HG02943 (cell line): ENCODE data around the gene NXN.
"Not testable (repeated sequence)": the region's sequence is repeated elsewhere in the genome, so short reads cannot be mapped to it uniquely, and the experiment has no call there.

Experiments
- ATAC-seq: cut with Tn5 transposase; IDR thresholded peaks from one replicate; pipeline ENCODE4 v1.9.1; 2021; ENCODE audit warnings: mild to moderate bottlenecking, low read depth, moderate library complexity; ENCODE audit not compliant: unreplicated experiment

Gene NXN

GRCh38 chr17:957856-958421 is 21.6 kb downstream of the NXN start:
- no peak for ATAC-seq

- ATAC-seq, result no peak
Observed at GRCh38 chr17:956905-957304, 22.7 kb downstream of the NXN start.

GRCh38 chr17:954431-955164 is 25.0 kb downstream of the NXN start:
- ATAC-seq, result no peak

DNA sequence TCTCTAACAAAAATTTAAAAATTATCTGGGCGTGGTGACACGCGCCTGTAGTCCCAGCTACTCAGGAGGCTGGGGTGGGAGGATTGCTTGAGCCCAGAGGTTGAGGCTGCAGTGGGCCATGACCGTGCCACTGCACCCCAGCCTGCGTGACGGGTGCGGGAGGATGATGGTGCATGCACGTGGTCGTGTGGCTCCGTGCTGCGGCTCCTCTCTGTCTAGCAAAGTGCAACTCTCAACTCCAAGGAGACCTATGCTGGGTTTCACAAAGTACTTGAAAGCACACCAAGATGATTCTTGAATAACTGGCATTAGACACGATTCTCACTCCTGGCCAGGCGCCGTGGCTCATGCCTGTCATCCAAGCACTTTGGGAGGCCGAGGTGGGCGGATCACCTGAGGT is 25.8 kb downstream of the NXN start:
- no peak for ATAC-seq

GRCh38 chr17:952592-952991 is 27.0 kb downstream of the NXN start:
- not testable (repeated sequence) for ATAC-seq

DNA sequence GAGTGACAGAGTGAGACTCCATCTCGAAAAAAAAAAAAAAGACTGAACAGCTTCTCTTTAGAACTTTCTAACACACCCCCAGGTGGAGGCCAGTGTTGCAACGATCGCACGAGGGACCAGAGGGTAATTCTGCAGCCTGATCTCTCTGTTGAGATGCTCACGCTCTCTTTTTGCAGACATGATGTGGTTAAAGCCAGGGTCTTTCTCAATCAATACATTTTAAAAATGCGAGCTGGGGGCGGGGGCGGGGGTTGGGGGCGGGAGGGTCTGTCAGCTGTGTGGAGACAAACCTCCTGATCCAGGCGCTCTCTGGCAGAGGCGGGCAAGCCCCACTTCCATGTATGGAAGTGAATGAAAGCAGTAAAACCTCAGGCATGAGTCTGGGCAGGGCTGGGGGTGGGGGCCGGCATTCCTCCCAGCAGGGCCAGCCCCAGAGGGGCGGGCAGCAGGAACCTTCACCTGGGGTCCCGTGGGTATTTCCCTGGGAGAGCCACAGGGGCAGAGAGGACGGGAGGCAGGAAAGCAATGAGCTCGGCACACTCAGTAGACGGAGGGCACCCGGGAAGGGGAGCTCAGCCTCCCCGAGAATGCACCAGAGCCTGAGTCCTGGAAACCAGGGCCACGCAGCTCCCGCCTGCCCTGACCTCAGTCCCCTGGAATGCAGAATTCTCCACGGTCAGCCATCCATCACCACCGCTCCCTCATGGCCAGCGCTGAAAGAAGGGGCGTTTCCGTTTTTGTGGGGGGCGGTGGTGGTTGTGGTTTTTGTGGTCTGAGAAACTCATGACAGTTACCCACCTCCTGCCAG is 28.0 kb downstream of the NXN start:
- no peak for ATAC-seq

GRCh38 chr17:949623-950303 is 29.8 kb downstream of the NXN start:
- no peak for ATAC-seq

DNA sequence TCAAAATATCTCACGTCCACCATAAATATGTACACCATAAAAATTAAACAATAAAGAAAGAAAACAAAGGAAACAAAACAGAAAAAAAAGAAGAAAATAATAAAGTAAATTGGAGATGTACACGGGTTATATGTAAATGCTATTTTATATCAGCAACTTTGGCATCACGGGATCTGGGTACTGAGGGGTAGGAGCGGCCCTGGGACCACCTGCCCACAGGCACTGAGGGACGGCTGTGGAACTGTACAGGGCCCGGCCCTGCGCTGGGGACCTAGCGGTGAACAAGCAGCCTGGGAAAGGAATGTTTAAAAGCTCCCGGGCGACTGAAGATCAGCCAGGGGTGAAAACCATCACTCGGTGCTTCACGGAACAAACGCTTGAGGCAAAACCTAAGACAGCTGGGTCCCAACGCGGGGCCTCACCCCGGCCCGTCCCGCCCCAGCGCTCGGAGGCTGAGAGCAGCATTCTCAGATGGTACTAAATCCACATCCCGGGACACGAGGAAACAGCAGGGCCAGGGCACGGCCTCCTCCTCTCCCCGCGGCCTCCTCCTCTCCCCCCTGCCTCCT is 31.2 kb downstream of the NXN start:
- no peak for ATAC-seq

DNA sequence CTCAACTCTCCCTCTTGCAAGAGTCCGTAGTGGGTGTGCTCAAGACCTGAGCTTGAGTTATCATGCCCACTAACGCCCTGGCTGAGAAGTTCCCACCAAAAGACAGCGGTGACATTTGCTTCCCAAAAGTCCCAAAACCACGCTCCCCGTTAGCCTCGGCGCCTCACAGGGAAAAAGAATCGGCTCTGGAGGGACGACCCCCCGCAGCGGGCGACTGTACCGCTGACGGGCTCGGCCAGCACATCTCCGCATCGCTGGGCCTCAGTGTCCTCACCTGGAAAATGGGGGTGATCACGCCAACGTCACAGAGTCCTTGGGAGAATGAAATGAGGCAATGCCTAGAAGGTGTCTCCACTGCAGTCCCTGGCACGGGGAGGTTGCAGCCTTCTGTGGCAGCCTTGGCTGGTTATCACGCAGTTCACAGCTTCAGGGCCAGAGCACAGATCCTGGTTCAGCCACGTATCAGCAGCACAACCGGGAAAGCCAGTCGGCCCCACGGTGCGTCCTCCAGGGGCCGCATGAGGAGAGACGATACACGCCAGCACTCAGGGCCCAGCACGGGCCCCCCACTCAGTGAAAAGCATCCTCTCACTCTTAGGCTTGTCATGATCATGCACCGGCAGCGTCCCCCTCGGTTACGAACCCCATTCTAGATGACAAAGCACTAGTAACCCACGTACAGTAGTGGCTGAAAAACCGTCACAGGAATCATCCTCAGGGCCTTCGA is 32.9 kb downstream of the NXN start:
- no peak for ATAC-seq

- no peak for ATAC-seq
Observed at GRCh38 chr17:945672-946071, 33.9 kb downstream of the NXN start.

- no peak for ATAC-seq
Observed at GRCh38 chr17:944266-944826, 35.2 kb downstream of the NXN start.

DNA sequence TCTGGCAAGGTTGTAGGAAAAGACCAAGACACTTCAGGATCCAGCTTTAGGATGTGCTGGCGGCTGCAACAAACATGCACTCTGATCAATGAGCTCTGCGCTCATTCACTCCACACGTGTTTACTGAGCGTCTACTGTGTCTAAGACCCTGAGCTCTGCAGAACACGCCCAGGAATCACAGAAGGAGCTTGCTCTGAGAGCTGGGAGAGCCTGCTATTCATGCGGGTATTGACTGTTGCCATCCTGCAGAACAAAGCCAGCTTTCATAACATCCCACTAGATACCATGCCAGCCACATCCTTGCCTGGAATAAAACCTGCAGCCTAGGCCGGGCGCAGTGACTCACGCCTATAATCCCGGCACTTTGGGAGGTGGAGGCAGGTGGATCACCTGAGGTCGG is 44.1 kb downstream of the NXN start:
- ATAC-seq, result no peak

GRCh38 chr17:933312-934073 is 46.1 kb downstream of the NXN start:
- ATAC-seq, result no peak

DNA sequence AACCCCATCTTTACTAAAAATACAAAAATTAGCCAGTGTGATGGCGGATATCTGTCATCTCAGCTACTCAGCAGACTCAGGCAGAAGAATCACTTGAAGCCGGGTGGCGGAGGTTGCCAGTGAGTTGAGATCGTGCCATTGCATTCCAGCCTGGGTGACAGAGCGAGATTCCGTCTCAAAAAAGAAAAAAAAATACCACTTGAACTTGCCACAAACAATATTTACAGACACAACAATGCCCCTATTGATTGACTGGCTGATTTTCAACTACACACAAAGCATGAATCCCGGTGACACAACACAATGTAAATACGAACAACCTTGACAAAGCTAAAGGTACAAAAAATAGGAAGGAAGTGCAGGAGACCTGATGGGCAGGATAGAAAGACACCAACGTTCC is 49.3 kb downstream of the NXN start:
- no peak for ATAC-seq

GRCh38 chr17:929586-929985 is 50.0 kb downstream of the NXN start:
- no peak for ATAC-seq

DNA sequence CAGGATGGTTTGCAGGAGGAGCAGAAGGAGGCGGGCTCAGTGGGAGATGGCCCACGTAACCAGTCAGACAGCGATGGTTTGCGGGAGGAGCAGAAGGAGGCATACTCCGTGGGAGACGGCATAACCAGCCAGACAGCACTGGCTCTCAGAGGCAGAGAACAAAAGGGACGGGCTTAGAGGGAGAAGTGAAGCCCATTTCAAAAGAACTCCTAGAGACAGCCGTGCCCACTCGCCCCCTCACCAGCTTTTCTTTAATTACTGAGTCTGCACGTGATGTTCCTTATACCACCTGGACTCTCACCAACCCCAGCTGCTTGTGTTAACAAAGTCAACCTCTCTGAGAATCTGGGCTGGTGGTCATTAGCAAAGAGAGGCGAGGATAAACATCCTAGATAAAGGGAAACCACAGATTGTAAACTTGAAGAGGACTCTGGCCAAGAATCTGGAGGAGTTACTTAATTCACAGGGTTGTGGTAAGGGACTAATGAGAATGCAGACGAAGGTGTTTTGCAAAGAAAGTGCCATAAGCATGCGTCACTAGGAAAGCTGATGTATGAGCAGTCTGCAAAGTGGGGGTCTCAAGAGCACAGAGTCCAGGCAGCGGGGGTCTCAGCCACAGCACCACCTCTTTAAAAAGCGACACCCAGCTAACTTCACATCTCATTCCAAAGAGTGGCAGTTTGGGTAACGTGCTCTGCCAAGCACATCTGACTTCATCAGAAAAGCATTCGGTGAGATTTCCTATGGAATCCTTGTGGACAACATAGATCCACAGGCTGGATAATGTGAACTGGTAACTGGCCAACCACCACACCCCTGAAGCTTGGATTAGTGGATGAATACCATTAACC is 51.7 kb downstream of the NXN start:
- no peak for ATAC-seq

DNA sequence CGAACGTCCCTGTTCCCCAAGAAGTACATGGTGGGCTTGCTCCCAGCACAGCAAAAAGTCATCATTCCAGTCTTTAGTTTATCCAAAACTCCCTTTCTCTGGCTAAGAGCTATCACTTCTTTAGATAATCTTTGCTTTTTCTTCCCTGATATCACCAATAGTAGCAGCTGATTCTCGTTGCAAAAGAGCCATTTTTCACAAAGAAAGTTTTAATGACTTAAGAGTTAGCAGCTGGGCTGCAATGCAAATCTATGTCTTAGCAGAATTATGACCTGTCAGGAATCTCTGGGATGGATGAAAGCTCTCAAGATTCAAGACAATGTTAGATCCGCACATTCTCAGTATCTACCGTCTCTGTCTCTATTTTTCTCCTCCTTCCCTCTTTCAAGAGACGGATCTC is 53.8 kb downstream of the NXN start:
- ATAC-seq, result no peak
